HepG2 (cell line): ENCODE measurements around the gene CEP76. TPM values are rescaled to one million over a fixed set of nuclear protein-coding genes. Genes with fewer than 3 reads are reported as not detected.

ENCODE experiments used
- BRCA1 ChIP-seq: sonication (generic); formaldehyde crosslinking; IDR thresholded peaks from 2 replicates; pipeline ENCODE4 v1.4.0; 2020; ENCODE audit warnings: missing genetic modification reagents
- HMG20B ChIP-seq: conservative IDR thresholded peaks from 2 replicates; pipeline ENCODE4 v1.6.1; 2016; ENCODE audit warnings: missing genetic modification reagents, missing compliant biosample characterization
- RARA ChIP-seq: IDR thresholded peaks from 2 replicates; pipeline ENCODE4 v1.6.1; 2016; ENCODE audit warnings: missing genetic modification reagents, missing compliant biosample characterization
- polyA plus RNA-seq, 8 experiments: library from polyadenylated mRNA; depleted of rRNA in 3 of 8; stranded (reverse) in 7 of 8; unstranded in 1 of 8; fragments of >200 nt; fragmentation: Illumina TruSeq in 4 of 8; extraction: Trizol in 4 of 8; gene quantifications; 2 replicates each; pipeline versions ENCODE4 v1.2.1 to v1.2.3, GENCODE V29; 2011 to 2016; ENCODE audit warnings: low read depth in 4 of 8, missing spikeins in 1 of 8, mixed read lengths in 1 of 8; ENCODE audit not compliant: insufficient read depth in 1 of 8
- total RNA-seq, 5 experiments: library from RNA; depleted of rRNA; stranded (reverse); fragments of >200 nt; fragmentation: Illumina TruSeq; extraction: Trizol; gene quantifications; 2 replicates each; pipeline ENCODE4 v1.2.3, GENCODE V29; 2016; ENCODE audit warnings: low read depth in 1 of 5
- TF ChIP-seq, protein P1 (sequence below): sonication (generic); formaldehyde crosslinking; IDR thresholded peaks from 2 replicates; pipeline ENCODE4 v1.5.0; 2020; ENCODE audit warnings: missing genetic modification reagents
- TF ChIP-seq, protein P2 (sequence below), 2 experiments: sonication (generic) in 1 of 2; formaldehyde crosslinking in 1 of 2; IDR thresholded peaks; 2 replicates each; pipeline versions ENCODE4 v1.6.1 to v1.9.0; 2014 to 2022; ENCODE audit warnings: antibody characterized with exemption in 1 of 2, borderline replicate concordance in 1 of 2, inconsistent platforms in 1 of 2, low read depth in 1 of 2, missing genetic modification reagents in 1 of 2
- TF ChIP-seq, protein P3 (sequence below): sonication (generic); formaldehyde crosslinking; IDR thresholded peaks from 2 replicates; pipeline ENCODE4 v1.4.0; 2020; ENCODE audit warnings: missing genetic modification reagents
- TF ChIP-seq, protein P4 (sequence below): sonication (generic); formaldehyde crosslinking; IDR thresholded peaks from 2 replicates; pipeline ENCODE4 v1.9.0; 2021; ENCODE audit warnings: missing genetic modification reagents, borderline replicate concordance

CEP76 gene
- total and polyA plus RNA-seq, 2 of the 13 experiments (the other 11 are each of a cell fraction or from before 2014, with no cell fraction given) = 13.9 to 15.1 TPM

DNA sequence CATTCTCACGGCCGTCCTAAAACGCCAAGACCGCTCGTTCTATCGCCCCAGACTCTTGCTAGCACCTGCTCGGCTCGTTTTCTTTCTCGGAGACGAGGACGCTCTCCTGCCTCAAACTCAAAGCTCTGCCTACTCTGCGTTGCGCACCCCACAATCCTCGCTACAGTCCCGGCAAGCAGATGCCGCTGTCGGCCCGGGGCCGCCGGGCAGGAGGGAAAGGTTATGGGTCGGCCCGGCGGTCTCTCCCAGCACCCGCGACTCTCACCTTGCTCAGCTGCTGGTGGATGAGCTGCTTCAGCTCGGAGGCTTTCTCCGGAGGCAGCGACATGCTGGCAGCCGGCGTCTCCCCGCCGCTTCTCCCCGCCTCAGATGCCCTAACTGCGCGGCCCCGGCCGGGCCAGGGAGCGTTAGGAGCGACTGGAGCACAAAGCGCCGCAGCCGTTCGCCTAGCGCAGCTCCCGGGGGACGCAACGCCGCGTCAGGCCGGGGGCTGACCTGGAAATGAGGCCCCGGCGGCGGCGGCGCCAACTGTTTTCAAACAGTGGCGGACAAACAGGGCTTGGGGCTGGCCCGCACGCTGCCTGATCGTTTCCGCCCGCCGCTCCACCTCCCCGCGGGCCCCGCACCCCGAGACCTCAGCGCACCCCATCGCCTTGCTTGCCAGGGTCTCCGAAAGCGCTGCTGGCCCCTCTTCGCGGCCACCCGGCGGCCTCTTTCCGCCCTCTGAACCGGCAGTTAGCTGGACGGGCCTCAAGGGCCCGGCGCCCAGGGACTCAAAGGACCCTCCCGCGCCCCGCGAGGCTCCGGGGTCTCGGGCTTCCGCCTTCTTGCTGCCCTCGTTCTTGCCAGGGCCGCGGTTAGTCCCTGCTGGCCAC is at the start of gene CEP76, which contains the start of gene PSMG2 (continued):
- TF ChIP-seq, protein P1, sequence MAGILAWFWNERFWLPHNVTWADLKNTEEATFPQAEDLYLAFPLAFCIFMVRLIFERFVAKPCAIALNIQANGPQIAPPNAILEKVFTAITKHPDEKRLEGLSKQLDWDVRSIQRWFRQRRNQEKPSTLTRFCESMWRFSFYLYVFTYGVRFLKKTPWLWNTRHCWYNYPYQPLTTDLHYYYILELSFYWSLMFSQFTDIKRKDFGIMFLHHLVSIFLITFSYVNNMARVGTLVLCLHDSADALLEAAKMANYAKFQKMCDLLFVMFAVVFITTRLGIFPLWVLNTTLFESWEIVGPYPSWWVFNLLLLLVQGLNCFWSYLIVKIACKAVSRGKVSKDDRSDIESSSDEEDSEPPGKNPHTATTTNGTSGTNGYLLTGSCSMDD = no peak
- TF ChIP-seq, protein P2, sequence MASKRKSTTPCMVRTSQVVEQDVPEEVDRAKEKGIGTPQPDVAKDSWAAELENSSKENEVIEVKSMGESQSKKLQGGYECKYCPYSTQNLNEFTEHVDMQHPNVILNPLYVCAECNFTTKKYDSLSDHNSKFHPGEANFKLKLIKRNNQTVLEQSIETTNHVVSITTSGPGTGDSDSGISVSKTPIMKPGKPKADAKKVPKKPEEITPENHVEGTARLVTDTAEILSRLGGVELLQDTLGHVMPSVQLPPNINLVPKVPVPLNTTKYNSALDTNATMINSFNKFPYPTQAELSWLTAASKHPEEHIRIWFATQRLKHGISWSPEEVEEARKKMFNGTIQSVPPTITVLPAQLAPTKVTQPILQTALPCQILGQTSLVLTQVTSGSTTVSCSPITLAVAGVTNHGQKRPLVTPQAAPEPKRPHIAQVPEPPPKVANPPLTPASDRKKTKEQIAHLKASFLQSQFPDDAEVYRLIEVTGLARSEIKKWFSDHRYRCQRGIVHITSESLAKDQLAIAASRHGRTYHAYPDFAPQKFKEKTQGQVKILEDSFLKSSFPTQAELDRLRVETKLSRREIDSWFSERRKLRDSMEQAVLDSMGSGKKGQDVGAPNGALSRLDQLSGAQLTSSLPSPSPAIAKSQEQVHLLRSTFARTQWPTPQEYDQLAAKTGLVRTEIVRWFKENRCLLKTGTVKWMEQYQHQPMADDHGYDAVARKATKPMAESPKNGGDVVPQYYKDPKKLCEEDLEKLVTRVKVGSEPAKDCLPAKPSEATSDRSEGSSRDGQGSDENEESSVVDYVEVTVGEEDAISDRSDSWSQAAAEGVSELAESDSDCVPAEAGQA (IDR thresholded peaks at IDR 0.05; ENCODE audit: low read depth) = no peak; the same call in 1 of the 2 replicates
- TF ChIP-seq, protein P2 (CRISPR knock-in tag; IDR thresholded peaks at IDR 0.05; ENCODE audit: borderline replicate concordance) = no peak; the same call in 1 of the 2 replicates
- TF ChIP-seq, protein P3, sequence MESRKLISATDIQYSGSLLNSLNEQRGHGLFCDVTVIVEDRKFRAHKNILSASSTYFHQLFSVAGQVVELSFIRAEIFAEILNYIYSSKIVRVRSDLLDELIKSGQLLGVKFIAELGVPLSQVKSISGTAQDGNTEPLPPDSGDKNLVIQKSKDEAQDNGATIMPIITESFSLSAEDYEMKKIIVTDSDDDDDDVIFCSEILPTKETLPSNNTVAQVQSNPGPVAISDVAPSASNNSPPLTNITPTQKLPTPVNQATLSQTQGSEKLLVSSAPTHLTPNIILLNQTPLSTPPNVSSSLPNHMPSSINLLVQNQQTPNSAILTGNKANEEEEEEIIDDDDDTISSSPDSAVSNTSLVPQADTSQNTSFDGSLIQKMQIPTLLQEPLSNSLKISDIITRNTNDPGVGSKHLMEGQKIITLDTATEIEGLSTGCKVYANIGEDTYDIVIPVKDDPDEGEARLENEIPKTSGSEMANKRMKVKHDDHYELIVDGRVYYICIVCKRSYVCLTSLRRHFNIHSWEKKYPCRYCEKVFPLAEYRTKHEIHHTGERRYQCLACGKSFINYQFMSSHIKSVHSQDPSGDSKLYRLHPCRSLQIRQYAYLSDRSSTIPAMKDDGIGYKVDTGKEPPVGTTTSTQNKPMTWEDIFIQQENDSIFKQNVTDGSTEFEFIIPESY (CRISPR knock-in tag) = no peak
- TF ChIP-seq RARA (CRISPR knock-in tag) = peak; percentile 24; the same call in 1 of the 2 replicates
- TF ChIP-seq HMG20B (CRISPR knock-in tag) = no peak
- no peak; the same call in 1 of the 2 replicates for TF ChIP-seq BRCA1 (CRISPR knock-in tag)
- TF ChIP-seq, protein P4, sequence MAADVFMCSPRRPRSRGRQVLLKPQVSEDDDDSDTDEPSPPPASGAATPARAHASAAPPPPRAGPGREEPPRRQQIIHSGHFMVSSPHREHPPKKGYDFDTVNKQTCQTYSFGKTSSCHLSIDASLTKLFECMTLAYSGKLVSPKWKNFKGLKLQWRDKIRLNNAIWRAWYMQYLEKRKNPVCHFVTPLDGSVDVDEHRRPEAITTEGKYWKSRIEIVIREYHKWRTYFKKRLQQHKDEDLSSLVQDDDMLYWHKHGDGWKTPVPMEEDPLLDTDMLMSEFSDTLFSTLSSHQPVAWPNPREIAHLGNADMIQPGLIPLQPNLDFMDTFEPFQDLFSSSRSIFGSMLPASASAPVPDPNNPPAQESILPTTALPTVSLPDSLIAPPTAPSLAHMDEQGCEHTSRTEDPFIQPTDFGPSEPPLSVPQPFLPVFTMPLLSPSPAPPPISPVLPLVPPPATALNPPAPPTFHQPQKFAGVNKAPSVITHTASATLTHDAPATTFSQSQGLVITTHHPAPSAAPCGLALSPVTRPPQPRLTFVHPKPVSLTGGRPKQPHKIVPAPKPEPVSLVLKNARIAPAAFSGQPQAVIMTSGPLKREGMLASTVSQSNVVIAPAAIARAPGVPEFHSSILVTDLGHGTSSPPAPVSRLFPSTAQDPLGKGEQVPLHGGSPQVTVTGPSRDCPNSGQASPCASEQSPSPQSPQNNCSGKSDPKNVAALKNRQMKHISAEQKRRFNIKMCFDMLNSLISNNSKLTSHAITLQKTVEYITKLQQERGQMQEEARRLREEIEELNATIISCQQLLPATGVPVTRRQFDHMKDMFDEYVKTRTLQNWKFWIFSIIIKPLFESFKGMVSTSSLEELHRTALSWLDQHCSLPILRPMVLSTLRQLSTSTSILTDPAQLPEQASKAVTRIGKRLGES (CRISPR knock-in tag) = peak; percentile 29; the same call in 1 of the 2 replicates
